B cell (primary cell): ENCODE results near the gene FLNB. TPM values are rescaled to one million over a fixed set of nuclear protein-coding genes. Genes with fewer than 3 reads are reported as not detected.

Source experiments
- ATAC-seq: fragments of 200-7000 bp; cut with Tn5 transposase; one replicate; pipeline ENCODE4 v1.10.0; 2021; ENCODE audit warnings: low read depth, mild to moderate bottlenecking, moderate number of reproducible peaks, moderate library complexity
- CTCF ChIA-PET: fragments of 350-600 bp; sonication (Branson Sonifier 250); formaldehyde crosslinking; loops from one replicate; lab custom pipeline; 2021; ENCODE audit warnings: antibody characterized with exemption, inconsistent platforms; lab: Charles Lee
- POLR2A ChIA-PET: fragments of 350-600 bp; sonication (Branson Sonifier 250); formaldehyde crosslinking; loops from one replicate; lab custom pipeline; 2021; ENCODE audit warnings: antibody characterized with exemption; lab: Charles Lee
- DNase-seq: peaks from one replicate; pipeline ENCODE4 v3.0.0; 2013
- H2AFZ ChIP-seq: 2 replicates; pipeline ENCODE4 v1.6.1; 2012; ENCODE audit warnings: mild to moderate bottlenecking, low read depth, low read length; ENCODE audit not compliant: insufficient read depth, poor library complexity, severe bottlenecking
- H3K27ac ChIP-seq, 2 donors: 1 replicate in 1 of 2; 2 replicates in 1 of 2; pipeline ENCODE4 v1.5.1; 2012 to 2013; ENCODE audit warnings: low read length in 2 of 2, mild to moderate bottlenecking in 2 of 2, moderate library complexity in 1 of 2
- H3K27me3 ChIP-seq, 4 experiments: fragments of 200-600 bp in 1 of 4; sonication (generic) in 1 of 4; replicated peaks in 1 of 4; 1 replicate in 2 of 4; 2 replicates in 2 of 4; pipeline versions ENCODE4 v1.6.1 to v1.7.0; 2013 to 2016; ENCODE audit warnings: low read length in 3 of 4, mild to moderate bottlenecking in 2 of 4, mixed read lengths in 1 of 4, moderate library complexity in 1 of 4; ENCODE audit not compliant: insufficient read depth in 4 of 4, control insufficient read depth in 3 of 4; ENCODE audit errors: control extremely low read depth in 1 of 4
- H3K36me3 ChIP-seq, 2 experiments: replicated peaks in 1 of 2; 1 replicate in 1 of 2; 2 replicates in 1 of 2; pipeline versions ENCODE4 v1.6.1 to v1.7.1; 2013; ENCODE audit warnings: low read length in 1 of 2; ENCODE audit not compliant: insufficient read depth in 2 of 2, control insufficient read depth in 1 of 2; ENCODE audit errors: control extremely low read depth in 1 of 2, extremely low read depth in 1 of 2
- H3K4me1 ChIP-seq, 2 donors: fragments of 200-600 bp in 1 of 2; sonication (generic) in 1 of 2; 1 replicate in 1 of 2; 2 replicates in 1 of 2; pipeline versions ENCODE4 v1.5.1 to v1.6.1; 2013 to 2017; ENCODE audit warnings: low read length in 2 of 2; ENCODE audit not compliant: control insufficient read depth in 2 of 2, insufficient read depth in 2 of 2
- H3K4me2 ChIP-seq: replicated peaks from 2 replicates; pipeline ENCODE3; 2012; ENCODE audit warnings: mild to moderate bottlenecking, low read depth, low read length; ENCODE audit not compliant: poor library complexity, severe bottlenecking
- H3K4me3 ChIP-seq, 5 experiments: fragments of 200-600 bp in 1 of 5; sonication (generic) in 1 of 5; 1 replicate in 3 of 5; 2 replicates in 2 of 5; pipeline versions ENCODE4 v1.5.1 to v1.7.0; 2011 to 2016; ENCODE audit warnings: low read length in 4 of 5, mild to moderate bottlenecking in 4 of 5, low read depth in 2 of 5, control low read depth in 1 of 5, moderate library complexity in 1 of 5; ENCODE audit not compliant: insufficient read depth in 1 of 5; ENCODE audit errors: control extremely low read depth in 1 of 5, extremely low read depth in 1 of 5
- H3K79me2 ChIP-seq: fragments of 200-600 bp; sonication (generic); one replicate; pipeline ENCODE4 v1.6.0; 2016; ENCODE audit warnings: low read length; ENCODE audit not compliant: control insufficient read depth, insufficient read depth
- H3K9ac ChIP-seq: fragments of 200-600 bp; sonication (generic); 2 replicates; pipeline ENCODE4 v1.6.1; 2017; ENCODE audit warnings: mild to moderate bottlenecking, low read length, moderate library complexity
- H3K9me3 ChIP-seq, 3 donors: one replicate each; pipeline versions ENCODE4 v1.6.1 to v1.7.1; 2013; ENCODE audit warnings: low read length in 2 of 3; ENCODE audit not compliant: control insufficient read depth in 2 of 3, insufficient read depth in 1 of 3; ENCODE audit errors: control extremely low read depth in 1 of 3
- H4K20me1 ChIP-seq: 2 replicates; pipeline ENCODE4 v1.6.0; 2012; ENCODE audit warnings: mild to moderate bottlenecking, low read length; ENCODE audit not compliant: insufficient read depth, control insufficient read depth, poor library complexity, severe bottlenecking
- H3K27ac Mint-ChIP-seq: one replicate; pipeline ENCODE4 v1.8.0; 2021; ENCODE audit warnings: mixed read lengths
- H3K27me3 Mint-ChIP-seq: one replicate; pipeline ENCODE4 v1.8.0; 2021; ENCODE audit warnings: mixed read lengths
- H3K4me1 Mint-ChIP-seq: one replicate; pipeline ENCODE4 v1.8.0; 2021; ENCODE audit warnings: mixed read lengths
- H3K4me3 Mint-ChIP-seq: one replicate; pipeline ENCODE4 v1.8.0; 2021; ENCODE audit warnings: mixed read lengths
- H3K9me3 Mint-ChIP-seq: one replicate; pipeline ENCODE4 v1.8.0; 2022; ENCODE audit warnings: mixed read lengths; ENCODE audit not compliant: insufficient read depth
- CTCF ChIP-seq: fragments of 200-600 bp; IDR thresholded peaks from one replicate; pipeline ENCODE4 v1.8.0; 2022; ENCODE audit warnings: antibody characterized with exemption, mild to moderate bottlenecking
- EZH2 ChIP-seq: IDR thresholded peaks from 2 replicates; pipeline ENCODE4 v1.6.1; 2012; ENCODE audit warnings: borderline replicate concordance, low read depth, mild to moderate bottlenecking, moderate library complexity, low read length; ENCODE audit not compliant: insufficient read depth, poor library complexity, severe bottlenecking
- WGBS: methylation state at CpG from one replicate; pipeline ENCODE4 v1.1.5; 2013; ENCODE audit warnings: missing lambda C conversion rate; ENCODE audit not compliant: insufficient coverage; 5-methylcytosine and 5-hydroxymethylcytosine counted together
- intact Hi-C: fragments of 100-400 bp; cut with micrococcal nuclease; formaldehyde crosslinking; loops from one replicate; pipeline ENCODE4 v1.10.0; 2022
- polyA plus RNA-seq: library from polyadenylated mRNA; depleted of rRNA; stranded (reverse); fragments of >200 nt; gene quantifications from 2 replicates; pipeline ENCODE4 v1.2.3, GENCODE V29; 2012
- total RNA-seq, 2 donors: library from RNA; stranded (reverse); fragments of 120-200 nt in 1 of 2; gene quantifications; 1 replicate in 1 of 2; 2 replicates in 1 of 2; pipeline versions ENCODE4 v1.2.3 to v1.2.4, GENCODE V29; 2013 to 2022

The FLNB gene
- total and polyA plus RNA-seq, 2 donors (not counting 1 experiment from before 2014, with no cell fraction given): 25.5 to 28.3 TPM

GRCh38 chr3:58009026-58009748 lies 965 bp downstream of the FLNB start:
- Mint-ChIP-seq H3K27ac (peak overlapping the region; percentile 53), H3K4me1 (peaks cover 22% of the 10 kb centered on the region), H3K9me3 (no peaks in the 10 kb centered on the region), H3K27me3 (no peaks in the 10 kb centered on the region), H3K4me3 (peak overlapping the region; percentile 94)
- ATAC-seq: peak; percentile 10
- H3K79me2 ChIP-seq: peaks cover 51% of the 10 kb centered on the region
- H3K9me3 ChIP-seq: no peaks in the 10 kb centered on the region
- peak overlapping the region; percentile 86 for H3K9ac ChIP-seq
- peaks cover 14% of the 10 kb centered on the region for H4K20me1 ChIP-seq
- no peaks in the 10 kb centered on the region for H3K36me3 ChIP-seq
- DNase-seq: peak; percentile 59
- 7% methylated on average over 28 of the region's 33 CpGs for WGBS
- peak overlapping the region; percentile 88 to 97 (median 95) for H3K4me3 ChIP-seq
- peak overlapping the region in 1 of 2 donors; percentile 50 for H3K27ac ChIP-seq
- intact Hi-C loops: loop anchor here (2.0 to 10.0 kb wide), 6 partner anchors 26 to 1452 kb away; partner anchors contain the start of genes CCDC66, IL17RD and KCTD6
- H3K4me1 ChIP-seq: peaks cover 14% of the 10 kb centered on the region in 2 donors
- ChIA-PET CTCF (interaction anchor here (0.7 to 3.9 kb wide), 10 partner anchors 14 to 482 kb away, joined by 3 to 21 read pairs (median 5); no protein-coding TSS in a partner anchor), POLR2A (interaction anchor here (0.5 to 0.8 kb wide), 3 partner anchors 13 to 297 kb away, joined by 3 to 7 read pairs (median 3); partner anchors contain the start of genes HTD2 and RPP14)
- peak overlapping the region; percentile 89 for H2AFZ ChIP-seq
- no peaks in the 10 kb centered on the region for H3K27me3 ChIP-seq
- no peak for TF ChIP-seq EZH2
- TF ChIP-seq CTCF: no peak
- H3K4me2 ChIP-seq: peak overlapping the region; percentile 96
